ENCODE data around the gene PIP5KL1. TPM values are rescaled to one million over a fixed set of nuclear protein-coding genes. Genes with fewer than 3 reads are reported as not detected.
"Not testable (repeated sequence)": the region's sequence is repeated elsewhere in the genome, so short reads cannot be mapped to it uniquely, and the experiment has no call there.

Gene PIP5KL1
- total RNA-seq, 1 experiment from 2014 or later = 7.8 TPM

DNA sequence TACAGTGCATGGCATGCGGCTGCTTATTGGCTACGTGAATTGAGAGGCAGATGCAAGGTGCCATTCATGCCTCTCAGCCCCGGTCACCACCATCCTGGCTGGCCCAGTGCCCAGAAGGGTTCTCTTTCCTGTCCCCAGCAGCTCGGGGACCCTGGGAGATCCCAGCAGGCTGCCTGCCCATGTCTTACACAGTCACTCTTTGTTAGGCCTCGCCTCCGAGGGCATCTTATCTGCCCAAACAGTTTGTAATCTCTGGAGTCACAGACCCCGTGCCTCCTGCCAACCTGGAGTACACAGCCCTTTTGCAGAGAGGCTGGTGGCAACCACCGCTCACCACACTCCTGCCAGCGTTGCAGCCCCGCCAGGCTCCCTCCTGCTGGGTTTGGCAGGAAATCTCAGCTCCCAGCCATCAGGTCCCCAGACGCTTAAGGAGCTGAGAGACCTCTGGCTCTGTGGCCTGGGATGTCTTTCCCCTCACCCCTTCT lies 46.1 kb downstream of the PIP5KL1 start:
- ATAC-seq (peak; percentile 75), DNase-seq (ENCODE audit: low read depth, low spot score) (no peak)
- H3K27ac ChIP-seq (ENCODE audit: low read length) = peak overlapping the region; percentile 74
- no peaks in the 10 kb centered on the region for H3K27me3 ChIP-seq (ENCODE audit: control insufficient read depth, insufficient read depth, low read length)
- ChIA-PET CTCF (interaction anchor here (1.4 kb wide), 1 partner anchor 15 kb away, joined by 8 read pairs; no protein-coding TSS in a partner anchor), POLR2A (no interaction called here)
- intact Hi-C loops (cut with micrococcal nuclease; ENCODE audit: unreplicated experiment) = no loop called here
- in situ Hi-C loops (cut with HindIII; ENCODE audit: low pct_unique_long_range_greater_than_20kb, low sequenced_read_pairs) = no loop called here
- no TSS peak for BruUV-seq (replicated peaks)
- TF ChIP-seq TCF7L2 (IDR thresholded peaks at IDR 0.05; ENCODE audit: low read depth, low read length) (0 out of 2 replicates have a peak, but pooled peaks have one; percentile 27), CTCF (IDR thresholded peaks at IDR 0.05) (no peak)
- H3K9me3 ChIP-seq (ENCODE audit: control insufficient read depth, insufficient read depth, low read depth, low read length) = no peaks in the 10 kb centered on the region
- peaks cover 26% of the 10 kb centered on the region for H3K4me1 ChIP-seq (ENCODE audit: control insufficient read depth, insufficient read depth, low read length)
- H3K4me3 ChIP-seq (ENCODE audit: low read depth in 2 of 2, low read length in 2 of 2) = no peak overlapping the region
- no peaks in the 10 kb centered on the region for H3K36me3 ChIP-seq (ENCODE audit: control insufficient read depth, insufficient read depth, low read length)

DNA sequence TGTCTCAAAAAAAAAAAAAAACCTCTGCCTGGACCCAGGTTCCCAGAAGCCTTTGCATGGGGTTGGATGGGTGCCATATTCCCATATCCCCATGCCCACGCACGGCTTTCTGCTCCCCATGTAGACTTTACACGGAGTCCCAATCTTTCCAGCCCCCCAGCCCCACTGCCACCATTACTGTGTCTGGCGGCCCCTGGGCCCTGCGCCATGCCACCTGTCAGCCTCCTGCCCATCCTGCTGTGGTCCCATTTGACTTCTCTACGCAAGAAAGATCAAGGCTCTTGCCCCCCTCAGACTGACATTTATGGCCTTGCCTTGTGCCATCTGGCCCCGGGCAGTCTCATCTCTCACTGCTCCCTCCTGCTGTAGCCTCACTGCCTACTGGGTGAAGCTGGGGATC lies 46.6 kb downstream of the PIP5KL1 start:
- intact Hi-C loops (cut with micrococcal nuclease; ENCODE audit: unreplicated experiment) = no loop called here
- Histone ChIP-seq H3K36me3 (ENCODE audit: control insufficient read depth, insufficient read depth, low read length) (no peaks in the 10 kb centered on the region), H3K9me3 (ENCODE audit: control insufficient read depth, insufficient read depth, low read depth, low read length) (no peaks in the 10 kb centered on the region), H3K4me1 (ENCODE audit: control insufficient read depth, insufficient read depth, low read length) (peaks cover 28% of the 10 kb centered on the region), H3K4me3 (ENCODE audit: low read depth in 2 of 2, low read length in 2 of 2) (no peak overlapping the region), H3K27ac (ENCODE audit: low read length) (no peak overlapping the region; the same call in 1 of the 2 replicates), H3K27me3 (ENCODE audit: control insufficient read depth, insufficient read depth, low read length) (no peaks in the 10 kb centered on the region)
- ChIA-PET POLR2A (no interaction called here), CTCF (no interaction called here)
- no TSS peak for BruUV-seq (replicated peaks)
- DNase-seq (ENCODE audit: low read depth, low spot score) (no peak), ATAC-seq (no peak)
- TF ChIP-seq POLR2AphosphoS5 (IDR thresholded peaks at IDR 0.05; ENCODE audit: low read depth, low read length) (no peak), SIN3A (IDR thresholded peaks at IDR 0.05; ENCODE audit: borderline replicate concordance, insufficient read depth, low read depth, low read length) (no peak), TCF7L2 (IDR thresholded peaks at IDR 0.05; ENCODE audit: low read depth, low read length) (peak; percentile 45; the same call in 1 of the 2 replicates)
- TF ChIP-seq, protein P1, sequence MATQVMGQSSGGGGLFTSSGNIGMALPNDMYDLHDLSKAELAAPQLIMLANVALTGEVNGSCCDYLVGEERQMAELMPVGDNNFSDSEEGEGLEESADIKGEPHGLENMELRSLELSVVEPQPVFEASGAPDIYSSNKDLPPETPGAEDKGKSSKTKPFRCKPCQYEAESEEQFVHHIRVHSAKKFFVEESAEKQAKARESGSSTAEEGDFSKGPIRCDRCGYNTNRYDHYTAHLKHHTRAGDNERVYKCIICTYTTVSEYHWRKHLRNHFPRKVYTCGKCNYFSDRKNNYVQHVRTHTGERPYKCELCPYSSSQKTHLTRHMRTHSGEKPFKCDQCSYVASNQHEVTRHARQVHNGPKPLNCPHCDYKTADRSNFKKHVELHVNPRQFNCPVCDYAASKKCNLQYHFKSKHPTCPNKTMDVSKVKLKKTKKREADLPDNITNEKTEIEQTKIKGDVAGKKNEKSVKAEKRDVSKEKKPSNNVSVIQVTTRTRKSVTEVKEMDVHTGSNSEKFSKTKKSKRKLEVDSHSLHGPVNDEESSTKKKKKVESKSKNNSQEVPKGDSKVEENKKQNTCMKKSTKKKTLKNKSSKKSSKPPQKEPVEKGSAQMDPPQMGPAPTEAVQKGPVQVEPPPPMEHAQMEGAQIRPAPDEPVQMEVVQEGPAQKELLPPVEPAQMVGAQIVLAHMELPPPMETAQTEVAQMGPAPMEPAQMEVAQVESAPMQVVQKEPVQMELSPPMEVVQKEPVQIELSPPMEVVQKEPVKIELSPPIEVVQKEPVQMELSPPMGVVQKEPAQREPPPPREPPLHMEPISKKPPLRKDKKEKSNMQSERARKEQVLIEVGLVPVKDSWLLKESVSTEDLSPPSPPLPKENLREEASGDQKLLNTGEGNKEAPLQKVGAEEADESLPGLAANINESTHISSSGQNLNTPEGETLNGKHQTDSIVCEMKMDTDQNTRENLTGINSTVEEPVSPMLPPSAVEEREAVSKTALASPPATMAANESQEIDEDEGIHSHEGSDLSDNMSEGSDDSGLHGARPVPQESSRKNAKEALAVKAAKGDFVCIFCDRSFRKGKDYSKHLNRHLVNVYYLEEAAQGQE (IDR thresholded peaks at IDR 0.05; ENCODE audit: insufficient read depth in 1 of 2, low read depth in 2 of 2, low read length in 1 of 2) = no peak
- in situ Hi-C loops (cut with HindIII; ENCODE audit: low pct_unique_long_range_greater_than_20kb, low sequenced_read_pairs) = no loop called here

DNA sequence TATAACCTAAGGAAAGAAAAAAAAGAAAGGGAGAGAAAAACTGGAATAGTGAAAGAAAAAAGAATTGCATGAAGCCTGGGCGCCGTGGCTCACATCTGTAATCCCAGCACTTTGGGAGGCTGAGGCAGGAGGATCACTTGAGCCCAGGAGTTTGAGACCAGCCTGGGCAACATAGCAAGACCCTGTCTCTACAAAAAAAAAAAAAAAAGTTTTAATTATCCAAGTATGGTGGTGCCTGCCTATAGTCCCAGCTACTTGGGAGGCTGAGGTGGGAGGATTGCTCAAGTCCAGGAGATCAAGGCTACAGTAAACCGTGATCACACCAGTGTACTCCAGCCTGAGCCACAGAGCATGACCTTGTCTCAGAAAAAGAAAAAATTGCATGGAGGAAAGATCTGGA lies 48.9 kb downstream of the PIP5KL1 start:
- H3K4me3 ChIP-seq (ENCODE audit: low read depth in 2 of 2, low read length in 2 of 2); H3K36me3 ChIP-seq (ENCODE audit: control insufficient read depth, insufficient read depth, low read length); H3K27ac ChIP-seq (ENCODE audit: low read length); DNase-seq (ENCODE audit: low read depth, low spot score); H3K27me3 ChIP-seq (ENCODE audit: control insufficient read depth, insufficient read depth, low read length); in situ Hi-C loops (cut with HindIII; ENCODE audit: low pct_unique_long_range_greater_than_20kb, low sequenced_read_pairs); BruUV-seq (replicated peaks); ATAC-seq; H3K9me3 ChIP-seq (ENCODE audit: control insufficient read depth, insufficient read depth, low read depth, low read length); intact Hi-C loops (cut with micrococcal nuclease; ENCODE audit: unreplicated experiment); POLR2A ChIA-PET: not testable (repeated sequence)
- CTCF ChIA-PET = interaction anchor here (0.6 to 1.1 kb wide), 2 partner anchors 17 to 272 kb away, joined by 3 to 8 read pairs; no protein-coding TSS in a partner anchor
- peaks cover 37% of the 10 kb centered on the region for H3K4me1 ChIP-seq (ENCODE audit: control insufficient read depth, insufficient read depth, low read length)

All from Panc1 (cell line).